Effector CD8-positive, alpha-beta T cell (primary cell): Measurements from ENCODE around the gene ARFGEF2.
"Not testable (repeated sequence)": the region's sequence is repeated elsewhere in the genome, so short reads cannot be mapped to it uniquely, and the experiment has no call there.

Source experiments
- DNase-seq: peaks from one replicate; lab custom pipeline; 2025; lab: John Stamatoyannopoulos, UW

Gene ARFGEF2

DNA sequence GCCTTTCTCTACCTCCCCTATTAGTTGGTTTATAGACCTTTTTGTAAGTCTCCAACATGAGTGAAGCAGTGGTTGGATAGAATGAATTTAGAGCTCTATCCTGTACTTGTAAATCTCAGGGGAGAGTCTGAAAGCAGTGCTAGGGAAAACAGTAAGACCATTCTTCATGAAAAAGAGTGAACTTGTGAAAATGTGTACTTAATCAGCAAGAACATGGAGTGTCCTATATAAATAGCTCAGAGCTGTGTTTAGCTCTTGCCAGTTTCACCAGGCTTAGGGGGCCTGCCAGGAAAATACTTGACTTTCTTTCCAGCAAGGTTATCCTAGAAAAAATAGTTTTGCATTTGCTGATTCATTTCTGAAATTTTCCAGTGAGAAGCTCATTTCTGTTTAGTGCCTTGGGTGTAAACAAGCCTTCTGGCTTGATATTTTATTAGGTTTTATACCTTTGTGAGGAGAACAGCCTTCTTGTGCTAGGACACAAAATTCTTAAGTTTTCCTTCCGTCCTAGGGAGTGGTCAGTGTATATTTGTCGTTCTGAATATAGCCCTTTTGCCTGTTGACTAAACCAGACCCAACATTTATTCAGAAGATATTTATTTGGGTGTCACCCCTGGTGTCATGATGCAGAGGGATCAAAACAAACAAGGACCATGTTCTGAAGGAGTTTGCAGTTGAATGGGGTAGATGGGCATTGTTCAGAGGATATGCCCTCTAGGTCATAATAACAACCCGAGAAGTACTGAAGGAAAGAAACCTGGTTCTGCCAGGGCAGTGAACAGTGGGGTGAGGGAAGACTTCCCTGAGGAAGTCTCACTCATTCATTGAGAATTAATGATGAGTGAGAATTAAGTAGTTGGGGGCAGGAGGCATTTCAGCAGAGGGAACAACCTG lies 7.6 kb downstream of the ARFGEF2 start:
- DNase-seq, result no peak

DNA sequence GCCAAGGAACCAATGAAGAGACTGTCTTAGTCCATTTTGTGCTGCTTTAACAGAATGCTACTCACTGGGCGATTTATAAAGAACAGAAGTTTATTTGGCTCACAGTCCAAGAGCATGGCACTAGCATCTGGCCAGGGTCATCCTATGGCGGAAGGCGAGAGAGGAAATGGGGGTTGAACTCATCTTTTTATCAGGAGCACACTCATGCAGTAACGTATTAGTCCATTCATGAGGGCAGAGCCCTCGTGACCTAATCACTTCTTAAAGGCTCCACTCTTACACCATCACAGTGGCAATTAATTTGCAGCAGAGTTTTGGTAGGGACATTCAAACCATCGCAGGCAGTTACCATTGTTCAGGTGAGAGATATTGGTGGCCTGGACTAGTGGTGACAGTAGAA lies 8.5 kb downstream of the ARFGEF2 start:
- no peak for DNase-seq

DNA sequence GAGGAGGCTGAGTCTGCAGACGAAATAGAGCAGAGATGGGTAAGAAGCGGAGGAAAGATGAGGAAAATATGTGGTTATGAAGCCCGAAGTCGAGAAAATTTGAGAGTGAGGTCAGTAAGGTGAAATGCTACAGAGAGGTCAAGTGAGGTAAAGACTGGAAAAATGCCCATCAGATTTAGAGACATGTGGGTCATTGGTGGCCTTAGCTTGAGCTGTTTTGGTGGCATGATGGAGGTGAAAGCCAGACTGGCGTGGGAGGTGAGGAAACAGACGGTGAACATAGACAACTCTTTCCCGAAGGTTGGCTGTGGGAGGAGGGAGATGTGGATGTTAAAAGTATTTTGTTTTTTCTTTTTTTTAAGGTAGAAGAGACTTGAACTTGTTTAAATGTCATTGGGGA lies 9.4 kb downstream of the ARFGEF2 start:
- DNase-seq, result no peak

DNA sequence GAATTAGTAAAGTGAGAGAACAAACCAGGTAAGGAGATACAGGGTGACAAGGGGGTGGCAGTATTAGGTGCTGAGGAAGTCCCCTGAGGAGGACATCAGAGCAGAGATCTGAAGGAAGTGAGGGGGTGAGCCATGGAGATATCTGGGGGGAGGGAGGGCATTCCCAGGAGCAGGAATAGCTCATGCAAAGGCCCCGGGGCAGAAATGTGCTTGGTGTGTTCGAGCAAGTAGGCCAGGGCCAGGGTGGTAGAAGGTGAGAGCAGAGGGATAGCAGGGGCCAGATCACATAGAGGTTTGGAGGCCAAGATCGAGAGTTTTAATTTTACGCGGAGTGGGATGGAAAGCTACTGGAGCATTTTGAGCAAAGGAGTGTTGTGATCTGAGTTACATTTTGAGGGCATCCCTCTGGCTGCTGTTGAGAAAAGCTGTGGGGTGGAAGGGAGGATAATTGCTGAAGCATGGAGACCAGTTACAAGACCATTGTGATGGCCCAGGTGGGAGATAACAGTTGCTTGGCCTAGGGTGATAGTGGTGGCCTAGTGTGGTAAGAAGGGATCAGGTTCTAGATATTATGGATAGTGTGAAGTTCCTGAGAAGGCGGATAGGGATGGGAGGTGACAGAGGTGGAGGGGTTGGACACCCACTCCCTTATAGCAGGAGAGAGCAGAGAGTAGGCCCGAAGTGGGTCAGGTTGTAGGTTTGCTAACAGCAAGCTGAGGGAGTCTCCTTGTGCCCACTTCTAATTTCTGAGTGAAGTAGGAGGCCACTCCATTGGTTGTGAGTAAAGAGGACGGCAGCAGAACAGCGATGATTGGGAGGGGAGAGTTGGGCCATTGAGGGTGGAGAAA lies 10.2 kb downstream of the ARFGEF2 start:
- no peak for DNase-seq

DNA sequence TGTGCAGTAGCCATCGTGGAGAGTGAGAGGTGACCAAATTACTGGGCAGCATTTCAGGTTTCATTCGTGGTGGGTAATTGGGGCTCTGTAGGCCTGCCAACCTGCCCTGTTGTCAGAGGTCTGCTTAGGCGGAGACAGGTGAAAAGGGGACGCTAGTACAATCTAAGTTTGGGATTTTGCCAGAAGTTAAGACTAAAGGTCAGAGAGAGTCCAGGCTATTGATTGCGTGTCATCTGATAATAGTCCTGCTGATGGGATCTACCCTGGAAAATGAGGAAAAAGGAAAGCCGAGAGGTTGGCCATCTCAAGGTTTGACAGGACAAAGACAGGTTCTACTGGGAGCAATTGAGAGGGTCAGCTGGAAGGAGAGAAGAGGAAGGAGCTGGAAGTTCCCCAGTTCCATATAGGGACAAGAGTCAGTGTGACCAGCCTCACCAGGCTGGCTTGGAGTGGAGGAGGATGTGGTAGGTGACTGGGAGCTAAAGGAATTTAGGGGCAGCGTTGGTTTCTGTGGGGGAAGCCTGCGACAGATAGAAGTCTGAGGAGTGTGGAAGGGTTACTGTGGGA lies 10.9 kb downstream of the ARFGEF2 start:
- no peak for DNase-seq

DNA sequence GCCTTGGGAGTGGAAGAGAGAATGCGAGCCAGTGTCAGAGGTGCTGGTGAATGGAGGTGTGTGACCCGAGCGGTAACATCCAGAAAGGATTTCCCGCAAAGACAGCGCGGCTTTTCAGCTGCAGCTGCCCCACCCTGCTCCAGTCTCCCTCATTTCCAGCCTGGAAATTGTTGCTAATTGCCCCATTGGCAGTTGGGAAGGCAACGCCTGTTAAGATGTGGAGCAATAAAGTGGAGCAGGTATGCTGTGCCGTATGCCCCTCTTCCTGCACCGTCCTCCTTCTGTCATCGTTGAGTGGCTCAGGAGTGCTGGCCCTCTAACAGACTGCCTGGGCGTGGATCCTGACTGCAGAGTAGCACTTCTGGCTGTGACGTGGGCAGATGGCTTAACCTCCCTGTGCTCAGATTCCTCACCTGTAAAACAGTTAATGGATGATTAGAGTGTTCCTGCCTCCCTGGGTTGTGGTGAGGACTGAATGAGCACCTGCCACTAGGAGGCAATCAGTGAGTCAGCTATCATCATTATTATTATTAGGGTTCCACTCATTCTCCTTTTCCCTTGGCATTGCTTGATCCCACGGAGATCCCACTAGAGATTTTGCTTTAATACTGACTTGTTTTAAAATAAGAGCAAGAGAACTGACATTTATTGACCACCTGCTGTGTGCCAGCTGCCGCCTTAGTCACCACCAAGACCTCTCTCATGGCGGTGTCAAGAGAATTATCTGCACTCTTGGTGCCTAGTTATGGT lies 11.7 kb downstream of the ARFGEF2 start:
- DNase-seq, result no peak

DNA sequence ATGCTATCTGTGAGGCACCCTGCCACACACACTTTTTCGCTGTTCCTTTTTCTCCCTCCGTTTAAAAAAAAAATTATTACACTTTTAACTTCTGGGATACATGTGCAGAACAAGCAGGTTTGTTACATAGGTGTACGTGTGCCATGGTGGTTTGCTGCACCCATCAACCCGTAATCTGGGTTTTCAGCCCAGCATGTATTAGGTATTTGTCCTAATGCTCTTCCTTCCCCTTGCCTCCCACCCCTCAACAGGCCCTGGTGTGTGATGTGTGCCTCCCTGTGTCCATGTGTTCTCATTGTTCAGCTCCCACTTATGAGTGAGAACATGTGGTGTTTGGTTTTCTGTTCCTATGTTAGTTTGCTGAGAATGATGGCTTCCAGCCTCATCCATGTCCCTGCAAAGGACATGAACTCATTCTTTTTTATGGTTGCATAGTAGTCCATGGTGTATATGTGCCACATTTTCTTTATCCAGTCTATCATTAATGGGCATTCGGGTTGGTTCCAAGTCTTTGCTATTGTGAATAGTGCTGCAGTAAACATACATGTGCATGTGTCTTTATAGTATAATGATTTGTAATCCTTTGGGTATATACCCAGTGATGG lies 12.9 kb downstream of the ARFGEF2 start:
- not testable (repeated sequence) for DNase-seq

DNA sequence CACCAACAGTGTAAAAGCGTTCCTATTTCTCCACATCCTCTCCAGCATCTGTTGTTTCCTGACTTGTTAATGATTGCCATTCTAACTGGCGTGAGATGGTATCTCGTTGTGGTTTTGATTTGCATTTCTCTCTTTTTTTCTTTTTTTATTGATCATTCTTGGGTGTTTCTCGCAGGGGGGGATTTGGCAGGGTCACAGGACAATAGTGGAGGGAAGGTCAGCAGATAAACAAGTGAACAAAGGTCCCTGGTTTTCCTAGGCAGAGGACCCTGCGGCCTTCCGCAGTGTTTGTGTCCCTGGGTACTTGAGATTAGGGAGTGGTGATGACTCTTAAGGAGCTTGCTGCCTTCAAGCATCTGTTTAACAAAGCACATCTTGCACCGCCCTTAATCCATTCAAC lies 13.5 kb downstream of the ARFGEF2 start:
- DNase-seq, result not testable (repeated sequence)

DNA sequence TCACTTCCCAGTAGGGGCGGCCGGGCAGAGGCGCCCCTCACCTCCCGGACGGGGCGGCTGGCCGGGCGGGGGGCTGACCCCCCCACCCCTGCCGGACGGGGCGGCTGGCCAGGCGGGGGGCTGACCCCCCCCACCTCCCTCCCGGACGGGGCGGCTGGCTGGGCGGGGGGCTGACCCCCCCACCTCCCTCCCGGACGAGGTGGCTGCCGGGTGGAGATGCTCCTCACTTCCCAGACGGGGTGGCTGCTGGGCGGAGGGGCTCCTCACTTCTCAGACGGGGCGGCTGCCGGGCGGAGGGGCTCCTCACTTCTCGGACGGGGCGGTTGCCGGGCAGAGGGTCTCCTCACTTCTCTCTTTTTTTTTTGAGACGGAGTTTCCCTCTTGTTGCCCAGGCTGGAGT lies 14.7 kb downstream of the ARFGEF2 start:
- DNase-seq, result not testable (repeated sequence)

DNA sequence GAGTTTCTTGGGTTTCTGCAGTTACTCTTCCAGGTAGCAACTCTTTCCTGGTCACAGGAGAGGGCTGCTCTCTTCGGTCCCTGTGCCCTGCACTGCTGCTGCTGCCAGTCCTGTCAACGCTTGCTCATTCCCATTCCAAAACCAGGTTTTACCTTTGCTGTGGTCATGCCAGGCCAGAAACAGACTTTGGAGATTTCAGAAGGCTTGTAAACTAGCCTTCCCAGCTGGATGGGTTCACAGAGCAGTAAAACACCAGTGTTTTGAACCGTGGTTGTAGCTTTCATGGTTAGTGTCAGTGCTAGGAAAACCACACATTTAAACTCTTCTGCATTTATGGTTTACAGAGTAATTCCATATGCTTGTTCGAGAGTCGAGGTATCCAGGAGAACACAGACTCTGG lies 16.2 kb downstream of the ARFGEF2 start:
- no peak for DNase-seq

DNA sequence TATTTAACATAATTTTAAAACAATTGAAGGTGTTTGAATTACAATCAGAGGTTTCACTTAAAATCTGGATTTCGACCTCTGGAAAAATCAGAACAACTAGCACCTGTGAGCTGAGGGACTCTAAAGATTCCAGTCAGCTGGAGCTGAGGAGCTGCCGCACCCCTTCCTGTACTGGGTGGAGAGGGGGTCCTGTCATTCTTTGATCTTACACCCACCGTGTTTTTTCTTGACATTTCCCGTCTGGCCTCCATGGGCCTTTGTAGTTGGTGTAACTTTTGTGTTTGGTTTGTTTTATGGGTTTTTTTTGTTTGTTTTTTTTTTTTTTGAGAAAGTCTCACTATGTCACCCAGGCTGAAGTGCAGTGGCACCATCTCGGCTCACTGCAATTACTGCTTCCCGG lies 17.2 kb downstream of the ARFGEF2 start:
- no peak for DNase-seq

DNA sequence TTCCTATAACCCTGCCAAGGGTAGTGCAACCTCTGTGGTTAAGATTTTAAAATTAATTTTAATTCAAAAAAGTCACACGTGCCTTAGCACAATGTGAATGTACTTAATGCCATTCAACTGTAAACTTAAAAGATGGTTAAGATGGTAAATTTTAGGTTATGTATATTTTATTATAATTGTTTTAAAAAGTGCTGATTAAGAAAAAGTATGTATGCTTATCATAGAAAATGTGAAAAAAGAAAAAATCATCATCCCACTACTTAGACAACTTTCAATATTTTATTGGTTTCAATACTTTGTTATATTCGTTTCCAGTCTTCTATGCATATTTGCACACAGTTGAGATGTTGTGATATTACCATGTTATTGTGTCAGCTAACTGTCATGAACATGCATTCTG lies 18.7 kb downstream of the ARFGEF2 start:
- DNase-seq, result no peak

DNA sequence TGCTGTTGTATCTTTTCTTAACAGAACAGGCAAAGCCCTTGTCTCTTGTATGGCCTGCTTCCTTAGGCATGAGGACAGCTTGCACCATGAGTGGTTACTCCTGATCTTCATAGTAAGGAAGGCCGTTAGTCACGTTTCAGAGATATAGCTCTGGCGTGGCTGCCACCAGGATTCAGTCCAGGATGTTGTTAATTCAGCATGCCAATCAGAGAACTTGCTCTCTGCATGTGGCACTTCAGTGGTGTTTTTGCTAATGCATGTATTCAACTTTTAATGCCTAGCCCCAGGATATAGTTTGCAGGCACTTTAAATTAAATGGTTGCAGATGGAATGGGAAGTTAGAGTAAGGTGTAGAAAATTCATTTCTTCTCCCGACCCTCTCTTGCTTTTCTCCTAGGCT lies 20.0 kb downstream of the ARFGEF2 start:
- DNase-seq, result no peak

DNA sequence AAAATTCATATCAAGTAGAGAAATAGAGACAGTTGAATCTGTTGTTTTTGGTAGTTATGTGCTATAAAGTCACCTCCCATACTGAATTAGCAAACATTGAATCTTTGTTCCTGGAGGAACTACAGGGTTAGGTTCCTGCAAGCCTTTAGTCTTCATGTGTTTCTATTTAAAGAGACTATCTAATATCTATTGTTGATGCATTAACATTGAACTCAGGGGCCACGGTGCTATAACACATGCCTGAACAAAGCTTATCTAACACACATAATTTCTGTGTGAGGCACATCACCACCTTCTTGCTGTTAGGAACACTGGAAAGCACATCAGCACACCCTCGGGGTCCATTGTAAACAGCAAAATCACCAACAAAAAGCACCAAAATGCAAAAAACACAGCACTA lies 21.2 kb downstream of the ARFGEF2 start:
- no peak for DNase-seq

DNA sequence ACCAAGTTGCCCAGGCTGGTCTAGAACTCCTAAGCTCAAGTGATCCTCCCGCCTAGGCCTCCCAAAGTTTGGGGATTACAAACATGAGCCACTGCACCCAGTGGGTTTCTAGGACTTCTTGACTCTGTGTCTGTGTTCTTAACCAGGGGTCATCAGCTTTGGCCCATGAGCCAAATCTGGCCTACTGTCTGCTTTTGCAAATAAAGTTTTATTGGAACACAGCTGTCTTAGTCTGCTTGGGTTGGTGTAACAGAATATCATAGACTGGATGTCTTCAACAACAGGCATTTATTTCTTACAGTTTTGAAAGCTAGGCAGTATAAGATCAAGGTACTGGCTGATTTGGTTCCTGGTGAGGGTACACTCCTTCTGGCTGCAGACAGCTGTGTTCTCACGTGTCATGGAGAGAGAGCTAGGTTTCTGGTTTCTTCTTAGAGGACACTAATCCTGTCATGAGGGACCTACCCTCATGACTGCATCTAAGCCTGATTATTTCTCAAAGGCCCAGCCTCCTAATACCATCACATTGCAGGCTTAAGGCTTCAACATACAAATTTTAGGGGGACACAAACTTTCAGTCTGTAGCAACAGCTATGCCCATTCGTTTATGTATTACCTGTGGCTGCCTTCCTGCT lies 23.3 kb downstream of the ARFGEF2 start:
- DNase-seq, result no peak

DNA sequence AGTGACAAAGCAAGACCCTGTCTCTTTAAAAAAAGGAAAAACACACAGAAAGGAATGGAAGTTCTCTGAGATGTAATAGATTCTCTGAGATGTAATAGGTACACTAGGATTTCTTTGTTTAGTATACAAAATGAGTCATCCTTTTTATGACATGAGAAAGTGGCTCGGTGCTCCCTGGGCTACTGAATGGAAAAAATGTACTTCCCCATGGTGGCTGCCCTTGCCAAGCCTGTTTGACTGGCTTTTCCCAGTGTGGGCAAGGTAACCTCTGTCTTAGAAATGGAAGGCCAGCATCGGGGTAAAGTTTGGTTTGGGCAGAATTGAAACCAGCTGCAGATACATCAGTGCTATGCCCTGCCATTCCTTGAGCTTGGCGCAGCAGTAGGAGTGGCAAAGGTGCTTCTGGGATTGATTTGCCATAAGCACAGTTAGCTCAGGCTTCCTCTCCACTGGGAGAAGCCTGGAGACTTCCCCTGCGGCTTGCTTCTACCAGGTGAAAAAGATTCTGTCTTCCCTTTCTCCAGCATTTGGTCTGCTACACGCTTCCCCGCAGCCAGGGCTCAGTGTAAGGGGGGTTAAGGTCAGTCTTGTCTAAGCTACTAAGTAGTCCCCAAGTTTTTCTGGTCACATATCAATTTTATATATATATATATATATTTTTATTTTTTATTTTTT lies 24.5 kb downstream of the ARFGEF2 start:
- DNase-seq, result no peak

DNA sequence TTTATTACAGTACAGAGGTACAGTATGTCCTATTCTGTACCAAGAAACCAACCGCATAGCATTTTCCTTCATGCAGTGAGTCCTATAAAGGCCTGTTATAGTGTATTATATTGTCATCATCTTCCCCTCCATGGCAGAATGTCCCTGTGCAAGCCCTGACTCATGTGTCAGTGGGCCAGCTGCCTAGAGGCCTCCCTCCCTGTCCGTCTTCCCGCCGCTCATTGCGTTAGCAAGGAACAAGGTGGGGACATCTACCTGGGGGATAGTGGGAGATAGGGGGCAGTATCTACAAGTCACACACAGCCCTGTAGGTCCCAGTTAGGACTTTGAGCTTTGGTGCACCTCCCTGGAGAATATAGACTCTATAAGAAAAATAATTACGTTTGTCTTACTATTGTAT lies 27.1 kb downstream of the ARFGEF2 start:
- no peak for DNase-seq

DNA sequence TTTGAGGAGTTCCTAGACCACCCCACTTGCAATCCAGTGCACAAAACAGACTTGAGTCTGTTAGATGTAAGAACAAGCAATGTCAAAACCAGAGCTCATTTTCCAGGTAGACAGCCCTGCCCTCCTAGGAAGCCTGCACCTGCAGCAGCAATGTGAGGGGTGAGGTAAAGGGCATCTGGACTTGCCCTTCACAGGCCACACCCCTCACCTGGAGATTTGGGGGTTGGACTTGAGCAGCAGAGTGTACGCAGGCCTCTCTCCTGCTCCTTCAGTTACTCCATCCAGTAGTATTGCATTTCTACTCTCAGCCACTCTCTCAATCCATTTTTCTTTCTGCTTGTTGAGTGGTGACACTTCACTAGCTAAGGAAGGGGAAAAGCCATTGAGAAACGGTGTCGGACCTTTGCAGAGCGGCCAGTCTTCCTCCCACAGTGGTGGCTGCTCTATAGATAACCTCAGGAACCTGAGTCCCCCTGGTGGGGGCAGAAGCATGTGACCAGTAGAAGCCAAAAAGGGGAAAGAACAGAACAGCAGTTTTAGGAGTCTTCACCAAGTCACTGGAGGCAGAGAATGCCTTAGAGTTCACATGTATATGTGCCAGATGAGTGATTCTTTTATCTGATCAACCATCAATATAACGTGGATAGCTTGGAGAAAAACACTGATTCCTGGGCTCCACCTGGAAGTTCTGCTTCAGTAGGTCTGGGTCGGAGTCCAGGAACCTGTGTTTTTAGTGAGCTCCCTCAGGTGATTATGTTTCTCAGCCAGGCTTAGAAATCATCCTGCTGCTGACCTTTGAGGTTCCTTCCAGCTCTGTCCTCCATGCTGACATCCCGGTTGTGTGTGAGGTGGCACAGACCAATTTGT lies 28.0 kb downstream of the ARFGEF2 start:
- no peak for DNase-seq

DNA sequence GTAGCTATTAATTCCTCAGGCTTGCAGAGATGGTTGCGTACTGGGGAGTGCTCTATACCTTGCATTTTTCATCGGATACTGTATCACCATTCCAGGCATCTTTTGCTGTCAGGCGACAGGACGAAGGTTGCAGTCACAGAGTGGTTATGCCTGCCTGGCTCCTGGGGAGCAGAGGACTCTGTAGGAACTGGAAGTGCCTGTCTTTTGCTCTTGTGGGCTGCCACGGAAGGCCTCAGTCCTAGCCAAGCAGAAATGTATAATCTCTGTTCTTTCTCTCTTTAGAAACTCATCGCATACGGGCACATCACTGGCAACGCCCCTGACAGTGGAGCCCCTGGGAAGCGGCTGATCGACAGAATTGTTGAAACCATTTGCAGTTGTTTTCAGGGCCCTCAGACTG lies 29.5 kb downstream of the ARFGEF2 start:
- no peak for DNase-seq

DNA sequence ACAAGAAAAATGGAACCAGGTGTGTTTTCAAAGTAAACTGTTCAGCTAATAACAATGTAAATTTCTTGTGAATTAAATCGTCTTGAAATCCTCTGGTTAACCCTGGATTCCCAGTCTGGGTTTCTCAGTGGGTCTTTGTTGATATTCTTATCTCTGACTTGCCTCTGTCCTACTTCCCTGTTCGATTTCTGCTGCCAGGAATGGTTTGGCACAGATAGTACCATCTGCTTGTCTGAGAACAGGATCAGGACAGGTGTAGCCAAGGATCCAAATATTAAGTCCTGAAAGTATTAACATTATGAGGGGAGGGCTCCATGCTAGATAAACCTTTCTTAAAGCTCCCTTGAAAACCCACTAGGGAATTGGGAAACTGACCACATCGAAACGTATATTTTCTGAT lies 30.1 kb downstream of the ARFGEF2 start:
- DNase-seq, result no peak
